DOHH2 (cell line): ENCODE results near the gene ALX4.

Experiments used
- H3F3A ChIP-seq: fragments of 200-600 bp; sonication (generic), shearing (Covaris generic); 2 replicates; pipeline ENCODE4 v1.6.0; 2016; ENCODE audit warnings: antibody characterized with exemption, mild to moderate bottlenecking; ENCODE audit not compliant: control insufficient read depth, insufficient read depth
- H3K27ac ChIP-seq: fragments of 200-600 bp; sonication (generic); 2 replicates; pipeline ENCODE4 v1.5.1; 2014; ENCODE audit warnings: low read depth, mild to moderate bottlenecking, low read length, moderate library complexity
- H3K27me3 ChIP-seq: fragments of 200-600 bp; sonication (generic); 2 replicates; pipeline ENCODE4 v1.6.1; 2014; ENCODE audit warnings: mild to moderate bottlenecking, low read length, mixed read lengths; ENCODE audit not compliant: control insufficient read depth
- H3K36me3 ChIP-seq: fragments of 200-600 bp; sonication (generic); 2 replicates; pipeline ENCODE4 v1.6.1; 2014; ENCODE audit warnings: mild to moderate bottlenecking, low read length, moderate library complexity, mixed read lengths; ENCODE audit not compliant: control insufficient read depth
- H3K4me1 ChIP-seq: fragments of 200-600 bp; sonication (generic); 2 replicates; pipeline ENCODE4 v1.6.1; 2014; ENCODE audit warnings: mild to moderate bottlenecking, low read length, mixed read lengths; ENCODE audit not compliant: control insufficient read depth
- H3K4me2 ChIP-seq: fragments of 200-600 bp; sonication (generic); 2 replicates; pipeline ENCODE4 v1.6.0; 2014; ENCODE audit warnings: mild to moderate bottlenecking, low read length, moderate library complexity
- H3K4me3 ChIP-seq: fragments of 200-600 bp; sonication (generic); 2 replicates; pipeline ENCODE4 v1.5.1; 2014; ENCODE audit warnings: mild to moderate bottlenecking, low read length, mixed read lengths
- H3K79me2 ChIP-seq: fragments of 200-600 bp; sonication (generic); 2 replicates; pipeline ENCODE4 v1.6.1; 2014; ENCODE audit warnings: mild to moderate bottlenecking, low read length, mixed read lengths; ENCODE audit not compliant: control insufficient read depth
- H3K9me2 ChIP-seq: fragments of 200-600 bp; sonication (generic); replicated peaks from 2 replicates; pipeline ENCODE4 v1.6.1; 2014; ENCODE audit warnings: mild to moderate bottlenecking, low read length, mixed read lengths; ENCODE audit not compliant: control insufficient read depth
- H3K9me3 ChIP-seq: fragments of 200-600 bp; sonication (generic); 2 replicates; pipeline ENCODE4 v1.6.1; 2014; ENCODE audit warnings: antibody characterized with exemption, low read length, mixed read lengths; ENCODE audit not compliant: control insufficient read depth, insufficient read depth
- H4K20me1 ChIP-seq: fragments of 200-600 bp; sonication (generic); 2 replicates; pipeline ENCODE4 v1.6.0; 2014; ENCODE audit warnings: low read depth, mild to moderate bottlenecking, antibody characterized with exemption, low read length, moderate library complexity; ENCODE audit not compliant: control insufficient read depth, insufficient read depth
- CTCF ChIP-seq: fragments of 200-600 bp; sonication (generic); IDR thresholded peaks from one replicate; pipeline ENCODE4 v1.5.1; 2014; ENCODE audit warnings: antibody characterized with exemption, mild to moderate bottlenecking, low read depth, low read length; ENCODE audit not compliant: poor library complexity, severe bottlenecking
- EZH2phosphoT487 ChIP-seq: fragments of 200-600 bp; sonication (generic); IDR thresholded peaks from 2 replicates; pipeline ENCODE4 v1.6.1; 2017; ENCODE audit warnings: borderline replicate concordance, mild to moderate bottlenecking, antibody characterized with exemption, low read length, moderate library complexity, mixed read lengths

The ALX4 gene

GRCh38 chr11:44223238-44223637, 86.7 kb downstream of the ALX4 start:
- H4K20me1 ChIP-seq, result no peaks in the 10 kb centered on the region
- H3K4me2 ChIP-seq, result no peak overlapping the region
- no peaks in the 10 kb centered on the region for H3K9me2 ChIP-seq
- TF ChIP-seq CTCF (no peak), EZH2phosphoT487 (no peak)
- H3K27me3 ChIP-seq, result no peaks in the 10 kb centered on the region
- no peaks in the 10 kb centered on the region for H3F3A ChIP-seq
- no peaks in the 10 kb centered on the region for H3K79me2 ChIP-seq
- H3K9me3 ChIP-seq, result no peaks in the 10 kb centered on the region
- no peaks in the 10 kb centered on the region for H3K4me1 ChIP-seq
- no peak overlapping the region for H3K27ac ChIP-seq
- no peaks in the 10 kb centered on the region for H3K36me3 ChIP-seq
- H3K4me3 ChIP-seq, result no peak overlapping the region

GRCh38 chr11:44221992-44222391, 87.9 kb downstream of the ALX4 start:
- Histone ChIP-seq H3K79me2 (no peaks in the 10 kb centered on the region), H3K4me2 (no peak overlapping the region), H3F3A (no peaks in the 10 kb centered on the region), H3K27ac (no peak overlapping the region), H3K9me2 (no peaks in the 10 kb centered on the region), H3K4me3 (no peak overlapping the region), H3K9me3 (no peaks in the 10 kb centered on the region), H4K20me1 (no peaks in the 10 kb centered on the region), H3K36me3 (no peaks in the 10 kb centered on the region), H3K4me1 (no peaks in the 10 kb centered on the region), H3K27me3 (no peaks in the 10 kb centered on the region)
- no peak for TF ChIP-seq CTCF
- TF ChIP-seq EZH2phosphoT487, result no peak

GRCh38 chr11:44221456-44221855, 88.5 kb downstream of the ALX4 start:
- no peaks in the 10 kb centered on the region for H3K4me1 ChIP-seq
- no peak overlapping the region for H3K4me2 ChIP-seq
- no peaks in the 10 kb centered on the region for H3K9me2 ChIP-seq
- no peaks in the 10 kb centered on the region for H3K79me2 ChIP-seq
- no peaks in the 10 kb centered on the region for H3K9me3 ChIP-seq
- H3K27me3 ChIP-seq, result no peaks in the 10 kb centered on the region
- H4K20me1 ChIP-seq, result no peaks in the 10 kb centered on the region
- no peaks in the 10 kb centered on the region for H3K36me3 ChIP-seq
- no peaks in the 10 kb centered on the region for H3F3A ChIP-seq
- no peak overlapping the region for H3K4me3 ChIP-seq
- TF ChIP-seq CTCF, result no peak
- TF ChIP-seq EZH2phosphoT487, result no peak
- H3K27ac ChIP-seq, result no peak overlapping the region
